Activated CD8-positive, alpha-beta T cell treated with anti-CD3 and anti-CD28 coated beads for 36 hours (primary cell): ENCODE measurements around the gene CA9. TPM values are rescaled to one million over a fixed set of nuclear protein-coding genes. Genes with fewer than 3 reads are reported as not detected.

Experiments
- ATAC-seq: fragments of 200-7000 bp; cut with Tn5 transposase; one replicate; pipeline ENCODE4 v1.10.0; 2021; ENCODE audit warnings: mild to moderate bottlenecking, moderate library complexity
- CTCF ChIA-PET: fragments of 350-600 bp; sonication (Branson Sonifier 250); formaldehyde crosslinking; loops from one replicate; lab custom pipeline; 2021; ENCODE audit warnings: antibody characterized with exemption; lab: Charles Lee
- POLR2A ChIA-PET: fragments of 350-600 bp; sonication (Branson Sonifier 250); formaldehyde crosslinking; loops from one replicate; lab custom pipeline; 2021; ENCODE audit warnings: antibody characterized with exemption; lab: Charles Lee
- DNase-seq: peaks from one replicate; pipeline ENCODE4 v3.0.0-alpha.2; 2020
- H3K27ac Mint-ChIP-seq: one replicate; pipeline ENCODE4 v1.8.0; 2021; ENCODE audit warnings: mild to moderate bottlenecking, mixed read lengths
- H3K27me3 Mint-ChIP-seq: one replicate; pipeline ENCODE4 v1.8.0; 2021; ENCODE audit warnings: mixed read lengths
- H3K36me3 Mint-ChIP-seq: one replicate; pipeline ENCODE4 v1.8.0; 2021; ENCODE audit warnings: low read depth, mixed read lengths
- H3K4me1 Mint-ChIP-seq: one replicate; pipeline ENCODE4 v1.8.0; 2021; ENCODE audit warnings: low read depth, mixed read lengths
- H3K4me3 Mint-ChIP-seq: one replicate; pipeline ENCODE4 v1.8.0; 2021; ENCODE audit warnings: mild to moderate bottlenecking, moderate library complexity, mixed read lengths
- H3K9me3 Mint-ChIP-seq: one replicate; pipeline ENCODE4 v1.8.0; 2021; ENCODE audit warnings: mixed read lengths
- intact Hi-C: fragments of 100-400 bp; cut with micrococcal nuclease; formaldehyde crosslinking; loops from one replicate; pipeline ENCODE4 v1.10.0; 2022
- total RNA-seq, 2 experiments: library from RNA; stranded (reverse); gene quantifications; one replicate each; pipeline ENCODE4 v1.2.3, GENCODE V29; 2021
- TF ChIP-seq, protein P1 (sequence below): fragments of 200-600 bp; IDR thresholded peaks from one replicate; pipeline ENCODE4 v1.8.0; 2022; ENCODE audit warnings: antibody characterized with exemption, mild to moderate bottlenecking

The CA9 gene
- total RNA-seq, 2 experiments from 2014 or later, result 4.5 to 4.9 TPM

DNA sequence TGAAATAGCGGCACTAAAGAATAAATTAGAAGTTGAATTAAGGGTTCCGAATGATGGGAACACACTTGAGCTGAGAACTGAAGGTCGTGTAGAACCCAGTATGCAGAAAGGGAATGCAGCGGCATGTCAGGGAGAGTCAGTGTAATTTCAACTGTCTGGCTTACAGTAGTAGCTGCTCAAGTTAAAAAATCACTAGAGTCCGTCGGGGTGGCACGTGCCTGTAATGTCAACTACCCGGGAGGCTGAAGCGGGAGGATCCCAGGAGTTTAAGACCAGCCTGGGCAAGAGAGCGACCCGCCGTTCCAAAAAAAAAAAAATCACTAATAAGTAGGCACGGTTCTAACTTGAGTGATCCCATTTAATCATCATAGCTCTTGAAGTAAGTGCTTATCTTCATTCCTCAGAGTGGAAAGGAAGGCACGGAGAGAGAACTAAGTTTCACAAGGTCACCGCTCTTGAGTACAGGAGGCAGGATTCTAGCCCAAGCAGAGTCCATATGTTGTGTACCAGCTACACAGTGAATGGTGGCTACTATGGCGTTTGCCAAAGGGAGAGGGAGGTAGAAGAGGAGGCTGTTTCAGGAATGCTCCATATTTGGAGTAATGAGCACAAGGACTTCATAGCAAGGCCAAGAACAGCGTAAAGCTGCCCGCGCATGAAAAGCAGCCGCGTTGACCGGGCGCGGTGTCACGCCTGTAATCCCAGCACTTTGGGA lies 16.7 kb upstream of the CA9 start:
- ATAC-seq (no peak), DNase-seq (no peak)
- TF ChIP-seq, protein P1, sequence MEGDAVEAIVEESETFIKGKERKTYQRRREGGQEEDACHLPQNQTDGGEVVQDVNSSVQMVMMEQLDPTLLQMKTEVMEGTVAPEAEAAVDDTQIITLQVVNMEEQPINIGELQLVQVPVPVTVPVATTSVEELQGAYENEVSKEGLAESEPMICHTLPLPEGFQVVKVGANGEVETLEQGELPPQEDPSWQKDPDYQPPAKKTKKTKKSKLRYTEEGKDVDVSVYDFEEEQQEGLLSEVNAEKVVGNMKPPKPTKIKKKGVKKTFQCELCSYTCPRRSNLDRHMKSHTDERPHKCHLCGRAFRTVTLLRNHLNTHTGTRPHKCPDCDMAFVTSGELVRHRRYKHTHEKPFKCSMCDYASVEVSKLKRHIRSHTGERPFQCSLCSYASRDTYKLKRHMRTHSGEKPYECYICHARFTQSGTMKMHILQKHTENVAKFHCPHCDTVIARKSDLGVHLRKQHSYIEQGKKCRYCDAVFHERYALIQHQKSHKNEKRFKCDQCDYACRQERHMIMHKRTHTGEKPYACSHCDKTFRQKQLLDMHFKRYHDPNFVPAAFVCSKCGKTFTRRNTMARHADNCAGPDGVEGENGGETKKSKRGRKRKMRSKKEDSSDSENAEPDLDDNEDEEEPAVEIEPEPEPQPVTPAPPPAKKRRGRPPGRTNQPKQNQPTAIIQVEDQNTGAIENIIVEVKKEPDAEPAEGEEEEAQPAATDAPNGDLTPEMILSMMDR, result no peak
- intact Hi-C loops, result loop anchor here (5.0 to 10.0 kb wide), 2 partner anchors 70 to 158 kb away; partner anchors contain the start of genes HINT2 and SPAG8
- H3K4me1 Mint-ChIP-seq, result peaks cover 57% of the 10 kb centered on the region
- H3K27ac Mint-ChIP-seq, result peak overlapping the region; percentile 96
- peak overlapping the region; percentile 81 for H3K4me3 Mint-ChIP-seq
- H3K9me3 Mint-ChIP-seq, result no peaks in the 10 kb centered on the region
- H3K36me3 Mint-ChIP-seq, result peaks cover 31% of the 10 kb centered on the region
- ChIA-PET POLR2A (interaction anchor here (0.5 to 5.3 kb wide), 13 partner anchors 10 to 155 kb away, joined by 3 to 64 read pairs (median 4); partner anchors contain the start of genes CREB3, SPAG8, TLN1 and TPM2), CTCF (interaction anchor here (0.8 to 24.5 kb wide), 17 partner anchors 9 to 225 kb away, joined by 3 to 313 read pairs (median 6); partner anchors contain the start of genes CREB3, SIT1, TLN1 and TPM2)
- H3K27me3 Mint-ChIP-seq, result peaks cover 2% of the 10 kb centered on the region

DNA sequence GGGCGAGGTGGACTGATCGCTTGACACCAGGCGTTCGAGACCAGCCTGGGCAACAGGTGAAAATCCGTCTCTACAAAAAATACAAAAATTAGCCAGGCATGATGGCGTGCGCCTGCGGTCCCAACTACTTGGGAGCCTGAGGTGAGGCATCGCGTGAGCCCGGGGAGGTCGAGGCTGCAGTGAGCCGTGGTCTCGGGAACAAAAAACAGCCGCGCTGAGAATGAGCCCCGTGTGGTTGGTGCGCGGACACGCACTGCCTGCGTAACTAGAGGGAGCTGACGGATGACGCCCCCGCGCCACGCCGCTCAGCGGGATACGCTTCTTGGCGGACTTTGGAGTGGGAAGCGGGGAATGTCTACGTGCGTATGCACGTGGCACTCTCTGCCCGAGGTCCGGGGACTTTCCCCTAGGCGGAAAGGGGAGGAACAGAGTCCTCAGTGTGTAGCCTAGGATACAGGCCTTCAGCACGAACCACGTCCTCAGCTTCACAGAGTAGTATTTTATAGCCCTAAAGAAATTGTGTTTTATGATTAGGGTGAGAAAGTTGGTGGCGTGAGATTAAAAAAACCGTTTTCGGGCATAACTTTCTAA lies 16.1 kb upstream of the CA9 start, which contains the start of gene RMRP:
Gene RMRP, minus strand, starts transcription at position 474 of the 591 bp plus-strand sequence.
- POLR2A ChIA-PET, result interaction anchor here (0.5 to 5.3 kb wide), 16 partner anchors 10 to 154 kb away, joined by 3 to 64 read pairs (median 4); partner anchors contain the start of genes CREB3, SPAG8, TLN1 and TPM2
- H3K36me3 Mint-ChIP-seq, result peaks cover 38% of the 10 kb centered on the region
- H3K27ac Mint-ChIP-seq, result peak within 1 kb of the TSS; percentile 96

DNA sequence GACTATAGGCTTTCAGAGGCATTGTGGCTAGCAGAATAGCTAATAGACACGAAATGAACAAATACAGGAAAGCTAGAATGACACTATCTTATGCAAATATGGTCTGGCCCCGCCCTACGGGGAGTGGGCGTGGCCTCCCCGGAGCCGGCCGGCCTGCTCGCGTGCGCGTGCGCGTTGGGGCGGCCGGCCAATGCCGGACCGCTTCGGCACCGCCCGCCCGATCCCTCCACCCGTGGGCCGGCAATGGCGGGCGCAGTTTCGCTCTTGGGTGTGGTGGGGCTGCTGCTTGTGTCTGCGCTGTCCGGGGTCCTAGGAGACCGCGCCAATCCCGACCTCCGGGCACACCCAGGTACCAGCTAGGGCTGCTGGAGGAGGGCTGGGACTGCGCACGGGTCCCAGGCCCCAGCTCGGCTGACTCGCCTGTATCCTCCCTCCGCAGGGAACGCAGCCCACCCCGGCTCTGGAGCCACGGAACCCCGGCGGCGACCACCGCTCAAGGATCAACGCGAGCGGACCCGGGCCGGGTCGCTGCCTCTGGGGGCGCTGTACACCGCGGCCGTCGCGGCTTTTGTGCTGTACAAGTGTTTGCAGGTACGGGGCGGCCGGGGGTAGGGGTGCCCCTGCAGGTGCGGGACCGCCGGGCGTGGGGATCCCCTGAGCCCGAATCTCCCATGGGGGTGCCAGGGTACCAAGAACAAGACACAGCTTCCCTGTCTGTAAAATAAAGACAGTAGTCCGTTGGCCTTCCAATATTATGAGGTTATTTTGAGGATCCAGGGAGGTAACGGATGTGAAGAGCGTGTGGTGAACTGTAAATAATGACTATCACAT lies 15.4 kb upstream of the CA9 start, which contains the start of gene CCDC107:
Gene CCDC107, plus strand, starts transcription at position 156 of the 831 bp plus-strand sequence. Its CDS starts 88 bp downstream, at position 244.
- POLR2A ChIA-PET, result interaction anchor here (0.7 to 5.3 kb wide), 17 partner anchors 9 to 154 kb away, joined by 3 to 64 read pairs (median 4); partner anchors contain the start of genes CREB3, SPAG8, TLN1 and TPM2
- TF ChIP-seq, protein P1, result peak; percentile 96
- intact Hi-C loops, result loop anchor here (5.0 to 10.0 kb wide), 2 partner anchors 69 to 156 kb away; partner anchors contain the start of genes HINT2 and SPAG8
- no peaks in the 10 kb centered on the region for H3K9me3 Mint-ChIP-seq
- DNase-seq (peak; percentile 82), ATAC-seq (peak; percentile 78)
- CTCF ChIA-PET, result interaction anchor here (0.5 to 24.5 kb wide), 30 partner anchors 9 to 1412 kb away, joined by 3 to 313 read pairs (median 4); partner anchors contain the start of genes CA9, CREB3, SIT1 and SPAG8
- H3K4me1 Mint-ChIP-seq, result peaks cover 63% of the 10 kb centered on the region
- peak within 1 kb of the TSS; percentile 81 for H3K4me3 Mint-ChIP-seq
- H3K36me3 Mint-ChIP-seq, result peaks cover 43% of the 10 kb centered on the region
- H3K27me3 Mint-ChIP-seq, result peaks cover 2% of the 10 kb centered on the region
- H3K27ac Mint-ChIP-seq, result peak within 1 kb of the TSS; percentile 96

More for the DNA sequence above, 16.1 kb upstream of the CA9 start, which contains the start of gene RMRP:
- CTCF ChIA-PET, result interaction anchor here (0.5 to 24.5 kb wide), 26 partner anchors 10 to 1412 kb away, joined by 3 to 313 read pairs (median 4); partner anchors contain the start of genes CA9, CREB3, SIT1 and SPAG8
- ATAC-seq (peak; percentile 95), DNase-seq (peak; percentile 97)
- no peaks in the 10 kb centered on the region for H3K9me3 Mint-ChIP-seq
- peaks cover 59% of the 10 kb centered on the region for H3K4me1 Mint-ChIP-seq
- TF ChIP-seq, protein P1, result no peak
- H3K4me3 Mint-ChIP-seq, result peak within 1 kb of the TSS; percentile 81
- H3K27me3 Mint-ChIP-seq, result peaks cover 2% of the 10 kb centered on the region
- intact Hi-C loops, result loop anchor here (5.0 to 10.0 kb wide), 2 partner anchors 70 to 157 kb away; partner anchors contain the start of genes HINT2 and SPAG8

DNA sequence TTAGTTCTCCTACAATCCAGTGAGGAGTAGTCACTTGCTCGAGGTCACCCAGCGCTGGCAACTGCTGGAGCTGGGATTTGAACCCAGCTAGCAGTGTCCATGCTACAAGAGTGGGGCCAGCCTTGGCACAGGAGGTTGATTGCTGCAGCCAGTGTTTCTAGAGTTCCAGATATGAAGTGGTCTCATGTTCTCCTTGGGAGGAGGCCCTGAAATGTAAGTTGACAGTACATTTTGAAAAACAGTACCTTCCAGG lies 14.8 kb upstream of the CA9 start:
- Mint-ChIP-seq H3K27ac (peak overlapping the region; percentile 96), H3K36me3 (peaks cover 44% of the 10 kb centered on the region), H3K4me3 (peak overlapping the region; percentile 81), H3K27me3 (peaks cover 2% of the 10 kb centered on the region), H3K4me1 (peaks cover 65% of the 10 kb centered on the region), H3K9me3 (no peaks in the 10 kb centered on the region)
- DNase-seq (no peak), ATAC-seq (no peak)
- ChIA-PET POLR2A (interaction anchor here (1.0 to 5.3 kb wide), 8 partner anchors 8 to 73 kb away, joined by 3 to 64 read pairs (median 6); partner anchors contain the start of genes CREB3 and TLN1), CTCF (interaction anchor here (0.9 to 24.5 kb wide), 18 partner anchors 9 to 223 kb away, joined by 3 to 313 read pairs (median 7); partner anchors contain the start of genes CA9, CREB3, SIT1 and TLN1)
- TF ChIP-seq, protein P1, result no peak
- intact Hi-C loops, result loop anchor here (5.0 to 10.0 kb wide), 2 partner anchors 68 to 156 kb away; partner anchors contain the start of genes HINT2 and SPAG8
